ENCODE results near the gene CREB5. TPM values are rescaled to one million over a fixed set of nuclear protein-coding genes. Genes with fewer than 3 reads are reported as not detected.

Gene CREB5
- total RNA-seq, 1 experiment from 2014 or later: 40.5 TPM

- no peak for DNase-seq (ENCODE audit: unreplicated experiment)
- Mint-ChIP-seq H3K9me3 (ENCODE audit: unreplicated experiment) (no peaks in the 10 kb centered on the region), H3K4me1 (ENCODE audit: insufficient read depth, unreplicated experiment) (peaks cover 13% of the 10 kb centered on the region), H3K27me3 (ENCODE audit: insufficient read depth, unreplicated experiment) (peaks cover 29% of the 10 kb centered on the region), H3K27ac (ENCODE audit: low read depth, unreplicated experiment) (no peak overlapping the region), H3K4me3 (ENCODE audit: unreplicated experiment) (no peak overlapping the region), H3K36me3 (ENCODE audit: insufficient read depth, unreplicated experiment) (no peaks in the 10 kb centered on the region)
- ChIA-PET CTCF (no interaction called here), POLR2A (interaction anchor here (1.1 to 2.3 kb wide), 3 partner anchors 8 to 38 kb away, joined by 3 to 10 read pairs (median 3); no protein-coding TSS in a partner anchor)
- no peak for TF ChIP-seq CTCF (IDR thresholded peaks at IDR 0.05; ENCODE audit: unreplicated experiment)
- BruUV-seq (replicated peaks): no TSS peak
- intact Hi-C loops (cut with micrococcal nuclease): no loop called here
These were observed 167.3 kb downstream of the CREB5 start for GRCh38 chr7:28579571-28579970.

GRCh38 chr7:28580665-28581064, 168.3 kb downstream of the CREB5 start:
- DNase-seq (ENCODE audit: unreplicated experiment): no peak
- no peak overlapping the region for H3K4me3 Mint-ChIP-seq (ENCODE audit: unreplicated experiment)
- peaks cover 6% of the 10 kb centered on the region for H3K4me1 Mint-ChIP-seq (ENCODE audit: insufficient read depth, unreplicated experiment)
- TF ChIP-seq CTCF (IDR thresholded peaks at IDR 0.05; ENCODE audit: unreplicated experiment): no peak
- H3K9me3 Mint-ChIP-seq (ENCODE audit: unreplicated experiment): no peaks in the 10 kb centered on the region
- no peaks in the 10 kb centered on the region for H3K36me3 Mint-ChIP-seq (ENCODE audit: insufficient read depth, unreplicated experiment)
- BruUV-seq (replicated peaks): no TSS peak
- intact Hi-C loops (cut with micrococcal nuclease): no loop called here
- ChIA-PET CTCF (interaction anchor here (0.7 kb wide), 1 partner anchor 278 kb away, joined by 4 read pairs; no protein-coding TSS in a partner anchor), POLR2A (interaction anchor here (1.3 kb wide), 1 partner anchor 8 kb away, joined by 3 read pairs; no protein-coding TSS in a partner anchor)
- no peak overlapping the region for H3K27ac Mint-ChIP-seq (ENCODE audit: low read depth, unreplicated experiment)
- peaks cover 30% of the 10 kb centered on the region for H3K27me3 Mint-ChIP-seq (ENCODE audit: insufficient read depth, unreplicated experiment)

- BruUV-seq (replicated peaks): no TSS peak
- intact Hi-C loops (cut with micrococcal nuclease): no loop called here
- H3K4me3 Mint-ChIP-seq (ENCODE audit: unreplicated experiment): no peak overlapping the region
- DNase-seq (ENCODE audit: unreplicated experiment): no peak
- peaks cover 30% of the 10 kb centered on the region for H3K27me3 Mint-ChIP-seq (ENCODE audit: insufficient read depth, unreplicated experiment)
- H3K36me3 Mint-ChIP-seq (ENCODE audit: insufficient read depth, unreplicated experiment): no peaks in the 10 kb centered on the region
- no peak overlapping the region for H3K27ac Mint-ChIP-seq (ENCODE audit: low read depth, unreplicated experiment)
- POLR2A ChIA-PET: no interaction called here
- H3K9me3 Mint-ChIP-seq (ENCODE audit: unreplicated experiment): no peaks in the 10 kb centered on the region
- CTCF ChIA-PET: no interaction called here
- peaks cover 13% of the 10 kb centered on the region for H3K4me1 Mint-ChIP-seq (ENCODE audit: insufficient read depth, unreplicated experiment)
- no peak for TF ChIP-seq CTCF (IDR thresholded peaks at IDR 0.05; ENCODE audit: unreplicated experiment)
These were observed 169.0 kb downstream of the CREB5 start for GRCh38 chr7:28581351-28581750.

GRCh38 chr7:28582226-28582625, 169.9 kb downstream of the CREB5 start:
- intact Hi-C loops (cut with micrococcal nuclease): no loop called here
- CTCF ChIA-PET: no interaction called here
- POLR2A ChIA-PET: no interaction called here
- no peak for DNase-seq (ENCODE audit: unreplicated experiment)
- Mint-ChIP-seq H3K4me1 (ENCODE audit: insufficient read depth, unreplicated experiment) (peaks cover 22% of the 10 kb centered on the region), H3K27me3 (ENCODE audit: insufficient read depth, unreplicated experiment) (peaks cover 30% of the 10 kb centered on the region), H3K36me3 (ENCODE audit: insufficient read depth, unreplicated experiment) (no peaks in the 10 kb centered on the region), H3K27ac (ENCODE audit: low read depth, unreplicated experiment) (no peak overlapping the region), H3K4me3 (ENCODE audit: unreplicated experiment) (no peak overlapping the region), H3K9me3 (ENCODE audit: unreplicated experiment) (no peaks in the 10 kb centered on the region)
- BruUV-seq (replicated peaks): no TSS peak
- TF ChIP-seq CTCF (IDR thresholded peaks at IDR 0.05; ENCODE audit: unreplicated experiment): no peak
